ENCODE data around the gene KRT33A.

DNA sequence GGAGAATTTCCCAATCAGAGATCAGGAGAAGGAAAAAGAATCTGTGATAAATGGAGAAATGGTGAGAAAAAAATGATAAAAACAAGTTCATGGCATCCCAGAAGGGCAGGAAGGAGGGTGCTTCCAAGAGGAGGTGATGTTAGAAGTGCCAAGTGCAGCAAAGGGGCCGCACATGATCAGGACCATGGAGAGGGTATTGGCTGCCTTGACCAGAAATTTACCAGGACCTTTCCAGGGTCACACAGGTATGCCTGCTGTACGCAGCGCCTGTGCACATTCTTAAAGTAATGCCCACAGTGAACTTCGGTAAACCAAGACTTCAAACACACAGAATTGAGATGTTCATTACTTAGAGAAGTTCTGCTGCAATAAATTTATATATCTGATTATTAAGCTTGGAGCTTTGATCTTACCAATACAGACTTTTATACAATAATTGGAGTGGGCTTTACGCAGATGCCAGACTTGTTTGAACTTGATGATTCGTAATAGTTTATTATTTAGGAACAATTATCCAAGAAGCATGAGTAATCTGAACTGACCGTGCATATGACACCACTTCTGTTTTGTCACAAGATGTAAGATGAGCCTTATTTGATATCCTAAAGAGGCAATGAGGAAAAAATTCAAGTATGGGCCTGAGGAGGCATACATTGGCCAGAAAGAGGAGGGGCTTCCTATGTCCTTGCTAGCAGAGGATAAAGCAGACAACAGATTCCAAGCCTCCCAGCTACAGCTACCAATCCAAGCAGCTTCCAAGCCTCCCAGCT lies 2.2 kb upstream of the KRT33A start:
- TF ChIP-seq, protein P1, sequence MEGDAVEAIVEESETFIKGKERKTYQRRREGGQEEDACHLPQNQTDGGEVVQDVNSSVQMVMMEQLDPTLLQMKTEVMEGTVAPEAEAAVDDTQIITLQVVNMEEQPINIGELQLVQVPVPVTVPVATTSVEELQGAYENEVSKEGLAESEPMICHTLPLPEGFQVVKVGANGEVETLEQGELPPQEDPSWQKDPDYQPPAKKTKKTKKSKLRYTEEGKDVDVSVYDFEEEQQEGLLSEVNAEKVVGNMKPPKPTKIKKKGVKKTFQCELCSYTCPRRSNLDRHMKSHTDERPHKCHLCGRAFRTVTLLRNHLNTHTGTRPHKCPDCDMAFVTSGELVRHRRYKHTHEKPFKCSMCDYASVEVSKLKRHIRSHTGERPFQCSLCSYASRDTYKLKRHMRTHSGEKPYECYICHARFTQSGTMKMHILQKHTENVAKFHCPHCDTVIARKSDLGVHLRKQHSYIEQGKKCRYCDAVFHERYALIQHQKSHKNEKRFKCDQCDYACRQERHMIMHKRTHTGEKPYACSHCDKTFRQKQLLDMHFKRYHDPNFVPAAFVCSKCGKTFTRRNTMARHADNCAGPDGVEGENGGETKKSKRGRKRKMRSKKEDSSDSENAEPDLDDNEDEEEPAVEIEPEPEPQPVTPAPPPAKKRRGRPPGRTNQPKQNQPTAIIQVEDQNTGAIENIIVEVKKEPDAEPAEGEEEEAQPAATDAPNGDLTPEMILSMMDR (IDR thresholded peaks at IDR 0.05; ENCODE audit: low read length) = no peak
- TF ChIP-seq EZH2 (IDR thresholded peaks at IDR 0.05; ENCODE audit: borderline replicate concordance, low read length) = no peak

Measured in OCI-LY1 (cell line).